Cardiac fibroblast (primary cell): ENCODE results near the gene FTCD.

Experiments used
- DNase-seq, 2 donors: peaks; one replicate each; pipeline versions ENCODE4 v3.0.0 to v3.0.0-alpha.2; 2010; ENCODE audit warnings: low read depth in 2 of 2
- H3K4me3 ChIP-seq, 2 donors: replicated peaks in 1 of 2; 1 replicate in 1 of 2; 2 replicates in 1 of 2; pipeline ENCODE4 v1.5.1; 2011; ENCODE audit warnings: low read depth in 2 of 2, low read length in 2 of 2, mild to moderate bottlenecking in 2 of 2, moderate library complexity in 1 of 2
- CTCF ChIP-seq: IDR thresholded peaks from one replicate; pipeline ENCODE4 v1.5.1; 2011; ENCODE audit warnings: low read depth, mild to moderate bottlenecking, low read length, inconsistent platforms

FTCD gene

GRCh38 chr21:46154155-46154954 is 1.0 kb downstream of the FTCD start:
- no peak for DNase-seq
- no peak overlapping the region for H3K4me3 ChIP-seq
- no peak for TF ChIP-seq CTCF

- peak overlapping the region in 1 of 2 donors; percentile 8 for H3K4me3 ChIP-seq
- DNase-seq, result peak; percentile 49 to 66
- TF ChIP-seq CTCF, result peak; percentile 89
Measured at GRCh38 chr21:46153247-46154154, 1.9 kb downstream of the FTCD start.

DNA sequence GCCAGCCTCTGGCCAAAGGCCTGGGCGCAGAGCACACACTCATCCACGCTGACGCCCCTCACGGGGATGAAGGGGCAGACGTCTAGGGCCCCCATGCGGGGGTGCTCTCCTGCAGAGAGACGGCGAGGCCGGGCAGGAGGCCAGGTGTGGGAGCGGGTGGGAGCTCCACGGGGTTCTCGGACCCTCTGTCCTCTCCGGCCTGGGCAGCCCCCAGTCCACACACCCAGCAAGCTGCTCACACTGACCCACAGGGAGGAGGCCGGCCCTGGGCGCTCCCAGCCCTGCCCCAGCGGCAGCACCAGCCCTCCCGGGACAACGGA is 2.5 kb downstream of the FTCD start:
- no peak for DNase-seq
- peak overlapping the region in 1 of 2 donors; percentile 8 for H3K4me3 ChIP-seq
- no peak for TF ChIP-seq CTCF

- no peak for DNase-seq
- no peak overlapping the region for H3K4me3 ChIP-seq
- no peak for TF ChIP-seq CTCF
Measured at GRCh38 chr21:46151989-46152926, 3.1 kb downstream of the FTCD start.

- DNase-seq, result no peak
- H3K4me3 ChIP-seq, result no peak overlapping the region
- TF ChIP-seq CTCF, result no peak
Measured at GRCh38 chr21:46151261-46151988, 4.0 kb downstream of the FTCD start.

- DNase-seq, result no peak
- H3K4me3 ChIP-seq, result no peak overlapping the region
- TF ChIP-seq CTCF, result no peak
Measured at GRCh38 chr21:46150491-46151121, 4.8 kb downstream of the FTCD start.
